T47D (cell line): Measurements from ENCODE around the gene PNPLA5.
A peak's percentile ranks its signal among the peaks of the same experiment; 100 is the strongest.

Experiments used
- DNase-seq, 2 experiments: peaks; one replicate each; pipeline versions ENCODE4 v3.0.0 to v3.0.0-alpha.2; 2011 to 2012; ENCODE audit warnings: low read depth in 1 of 2, low spot score in 1 of 2
- JUND ChIP-seq: IDR thresholded peaks from 2 replicates; pipeline ENCODE4 v1.6.1; 2012; ENCODE audit warnings: low read depth
- in situ Hi-C: cut with HindIII; loops from 2 replicates; pipeline ENCODE4 v1.10.0; 2016; ENCODE audit warnings: low sequenced_read_pairs, low pct_unique_long_range_greater_than_20kb

Gene PNPLA5

DNA sequence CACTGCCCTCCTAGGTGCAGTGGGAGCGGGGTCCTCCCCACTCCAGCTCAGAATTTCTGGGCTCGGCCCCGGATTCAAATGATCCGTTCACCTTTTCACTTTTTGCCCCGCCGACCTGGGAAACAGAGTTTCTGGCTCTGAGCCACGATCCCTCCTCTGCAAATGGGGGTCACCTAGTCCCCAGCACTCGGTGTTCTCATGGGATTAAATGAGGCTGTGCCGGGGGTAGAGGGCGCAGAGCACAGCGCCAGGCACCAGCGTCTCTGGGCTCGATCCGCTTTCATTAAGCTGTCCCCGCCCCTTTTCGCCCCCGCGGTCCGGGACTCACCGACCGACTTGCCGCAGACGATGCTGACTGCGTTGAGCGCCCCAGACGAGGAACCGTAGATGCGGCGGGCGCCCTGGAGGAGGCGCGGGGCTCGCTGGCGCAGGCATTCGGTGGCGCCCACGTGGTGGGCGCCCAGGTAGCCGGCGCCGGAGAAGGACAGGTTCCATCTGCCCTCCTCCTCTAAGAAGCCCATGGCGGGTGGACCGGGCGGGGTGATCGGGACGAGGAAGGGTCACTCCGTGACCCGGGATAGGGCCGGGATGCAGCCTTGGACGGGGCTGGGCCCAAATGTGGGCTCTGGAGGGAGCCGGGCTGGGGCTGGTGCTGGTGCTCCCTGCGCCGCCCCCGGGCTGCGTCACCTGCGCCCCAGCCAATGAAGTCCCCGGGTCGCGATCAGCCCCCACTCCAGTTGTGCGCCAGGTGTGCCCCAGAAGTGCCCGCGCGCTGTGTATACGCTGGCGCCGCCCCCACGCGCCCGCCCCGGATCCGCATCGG, at the start of gene PNPLA5:
TSS of gene PNPLA5 (minus strand) at position 654 of the 823 bp plus-strand sequence. CDS start at position 521, 133 bp downstream.
- in situ Hi-C loops, result no loop called here
- no peak for TF ChIP-seq JUND
- no peak for DNase-seq

- DNase-seq, result no peak
- no peak for TF ChIP-seq JUND
- in situ Hi-C loops, result no loop called here
Observed at GRCh38 chr22:43941449-43941848, 49.6 kb upstream of the PNPLA5 start.

- DNase-seq, result no peak
- in situ Hi-C loops, result no loop called here
Observed at GRCh38 chr22:43931771-43932170, 40.0 kb upstream of the PNPLA5 start.

GRCh38 chr22:43928908-43929307, 37.1 kb upstream of the PNPLA5 start:
- TF ChIP-seq JUND, result no peak
- DNase-seq, result no peak
- in situ Hi-C loops, result no loop called here

More at GRCh38 chr22:43931771-43932170, 40.0 kb upstream of the PNPLA5 start:
- TF ChIP-seq JUND, result no peak

- DNase-seq, result no peak
- in situ Hi-C loops, result no loop called here
- TF ChIP-seq JUND, result no peak
Observed at GRCh38 chr22:43928468-43928867, 36.7 kb upstream of the PNPLA5 start.

GRCh38 chr22:43926349-43926710, 34.5 kb upstream of the PNPLA5 start:
- in situ Hi-C loops, result no loop called here
- no peak for TF ChIP-seq JUND
- DNase-seq, result peak in 1 of 2 experiments; percentile 25

DNA sequence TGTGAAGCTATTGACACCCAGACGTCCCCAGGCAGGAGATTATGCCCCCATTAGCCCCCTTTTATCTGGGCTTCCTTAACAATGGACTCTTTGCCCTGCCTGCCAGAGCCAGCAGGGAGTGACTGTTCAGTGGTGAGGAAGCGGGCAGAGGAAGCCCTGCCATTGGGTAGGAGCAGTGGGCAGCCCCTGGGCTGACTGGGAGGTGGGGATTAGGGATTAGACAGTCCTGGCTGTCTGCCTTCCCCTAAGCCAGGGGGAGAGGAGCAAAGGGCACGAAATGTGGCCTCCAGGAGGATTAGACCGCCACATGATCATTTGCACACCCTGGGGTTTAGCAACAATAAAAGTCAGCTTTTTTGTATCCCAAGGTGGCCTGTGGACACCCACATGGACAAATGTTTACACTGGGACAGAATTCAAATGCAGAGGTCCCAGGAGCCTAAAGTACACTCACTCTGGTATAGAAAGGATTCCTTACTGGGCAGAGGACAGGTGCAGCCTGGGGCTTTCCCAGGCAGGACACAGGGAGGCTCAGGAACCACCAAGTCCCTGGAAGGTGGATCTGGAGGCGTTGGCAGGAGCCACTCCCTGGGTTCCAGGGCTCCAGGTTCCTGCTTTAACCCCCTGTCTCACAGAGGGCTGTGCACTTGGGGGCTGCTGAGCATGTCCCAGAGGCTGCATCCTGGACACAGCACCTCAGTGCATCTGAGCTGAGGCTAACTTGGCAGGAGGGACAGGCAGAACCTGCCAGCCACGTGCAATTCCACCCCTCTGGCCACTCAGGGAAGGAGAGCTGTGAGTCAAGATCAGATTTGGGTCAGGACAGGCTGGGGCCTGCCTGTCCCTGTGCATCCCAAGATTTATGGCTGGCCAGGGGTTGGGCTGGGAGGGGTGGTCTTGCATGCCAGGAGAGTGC, 33.9 kb upstream of the PNPLA5 start:
- DNase-seq, result peak; percentile 44 to 83
- in situ Hi-C loops, result no loop called here
- TF ChIP-seq JUND, result no peak

DNA sequence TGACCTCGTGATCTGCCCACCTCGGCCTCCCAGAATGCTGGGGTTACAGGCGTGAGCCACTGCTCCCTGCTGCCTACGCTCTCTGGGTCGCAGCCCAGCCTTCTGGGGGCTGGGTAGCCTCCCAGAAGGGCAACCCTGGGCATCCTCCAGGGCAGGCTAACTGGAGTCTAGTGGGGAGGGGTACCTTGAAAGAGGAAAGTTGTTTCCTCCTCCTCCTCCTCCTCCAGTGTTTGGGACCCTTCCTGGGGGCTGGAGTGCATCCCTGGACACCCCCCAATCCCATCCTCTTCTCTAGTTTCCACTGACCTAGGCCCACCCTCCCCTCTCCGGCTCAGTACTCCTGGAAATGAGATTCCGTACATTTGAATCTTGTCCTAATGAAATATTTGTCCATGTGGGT, 33.1 kb upstream of the PNPLA5 start:
- no peak for DNase-seq
- in situ Hi-C loops, result no loop called here
- no peak for TF ChIP-seq JUND

GRCh38 chr22:43923631-43924464, 32.0 kb upstream of the PNPLA5 start, which contains the start of gene PNPLA3:
Gene PNPLA3 (plus strand): TSS chr22:43923805. CDS start chr22:43923912, 107 bp downstream.
- in situ Hi-C loops, result no loop called here
- no peak for TF ChIP-seq JUND
- DNase-seq, result peak; percentile 87 to 91

- in situ Hi-C loops, result no loop called here
- DNase-seq, result no peak
- TF ChIP-seq JUND, result no peak
Observed at GRCh38 chr22:43923191-43923590, 31.4 kb upstream of the PNPLA5 start.

DNA sequence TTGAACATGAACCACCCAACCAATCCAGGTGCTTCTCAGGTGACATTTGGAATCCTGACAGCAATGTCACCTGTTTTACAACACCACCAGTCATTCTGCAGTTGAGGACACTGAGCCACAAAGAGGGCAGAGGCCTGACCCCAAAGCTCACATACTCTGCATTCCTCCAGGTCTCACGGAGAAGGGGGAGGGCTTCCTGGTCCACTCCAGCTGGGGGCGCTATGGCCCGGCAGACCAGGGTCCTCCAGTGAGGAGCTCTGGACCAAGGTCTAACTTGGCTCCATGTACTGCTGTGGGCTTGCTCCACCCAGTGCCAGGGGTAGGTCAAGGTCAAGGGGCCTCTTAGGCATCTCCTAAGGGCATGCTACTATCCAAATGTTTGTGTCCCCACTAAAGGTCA, 30.3 kb upstream of the PNPLA5 start:
- in situ Hi-C loops, result no loop called here
- no peak for TF ChIP-seq JUND
- DNase-seq, result peak in 1 of 2 experiments; percentile 88

GRCh38 chr22:43921370-43921769, 29.6 kb upstream of the PNPLA5 start:
- in situ Hi-C loops, result no loop called here
- DNase-seq, result peak in 1 of 2 experiments; percentile 77
- TF ChIP-seq JUND, result no peak
